Upper lobe of left lung (tissue), 4 donors: ENCODE data around the gene FOXM1.

Source experiments
- CTCF ChIP-seq, 6 experiments: fragments of 450-650 bp in 4 of 6; fragments of 200-600 bp in 2 of 6; sonication (generic) in 2 of 6; IDR thresholded peaks; one replicate each; pipeline ENCODE4 v1.5.1; 2016 to 2019; ENCODE audit warnings: antibody characterized with exemption in 6 of 6
- EP300 ChIP-seq, 4 donors: sonication (generic); formaldehyde crosslinking; IDR thresholded peaks; one replicate each; pipeline ENCODE4 v1.5.1; 2017; ENCODE audit warnings: antibody characterized with exemption in 4 of 4, control low read depth in 2 of 4
- POLR2A ChIP-seq, 4 donors: fragments of 450-650 bp; IDR thresholded peaks; one replicate each; pipeline ENCODE4 v1.5.1; 2016 to 2017; ENCODE audit warnings: antibody characterized with exemption in 4 of 4, mild to moderate bottlenecking in 2 of 4

DNA sequence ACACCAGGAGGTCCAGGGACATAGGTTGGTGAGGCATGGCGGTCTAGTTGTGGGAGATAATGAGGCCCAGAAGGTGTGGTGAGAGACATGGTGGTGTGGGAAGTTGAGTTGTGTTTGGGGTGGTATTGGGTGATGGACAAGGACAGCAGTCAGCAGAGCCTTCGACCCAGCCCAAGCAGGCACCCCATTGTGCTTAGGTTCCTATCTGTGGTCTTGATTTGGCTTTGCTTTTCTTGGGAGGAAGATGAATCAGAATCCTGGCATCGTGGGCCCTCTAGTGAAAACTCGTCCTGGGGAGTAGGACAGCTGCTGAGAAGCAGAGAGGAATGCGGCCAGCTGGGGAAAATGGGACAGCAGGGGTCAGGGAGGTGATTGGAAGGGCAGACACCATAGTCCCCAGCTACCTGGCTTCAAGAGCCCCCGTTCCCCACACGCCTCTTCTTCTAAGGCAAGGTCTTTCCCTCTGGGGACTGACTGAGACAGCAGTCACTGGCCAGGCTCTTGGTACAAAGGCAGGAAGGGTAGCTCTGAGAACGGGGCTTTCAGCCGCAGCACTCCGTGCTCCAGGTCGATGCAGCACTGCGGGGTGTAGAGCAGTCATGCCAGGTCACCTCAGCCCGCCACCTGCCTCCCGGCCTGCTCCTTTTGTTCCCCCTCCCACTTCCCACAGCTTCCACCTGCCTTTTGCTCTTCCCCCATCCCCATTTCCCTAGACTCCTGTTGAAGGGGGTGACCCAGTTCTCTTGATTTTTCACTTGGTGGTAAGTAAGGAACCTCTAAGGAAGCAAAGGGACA is 50.1 kb downstream of the FOXM1 start:
- TF ChIP-seq CTCF (IDR thresholded peaks at IDR 0.05) (no peak), EP300 (IDR thresholded peaks at IDR 0.05) (no peak), POLR2A (IDR thresholded peaks at IDR 0.05) (no peak)
